ELF-1 (cell line): ENCODE measurements around the gene UBE2L3.
A peak's percentile ranks its signal among the peaks of the same experiment; 100 is the strongest.
"Not testable (repeated sequence)": the region's sequence is repeated elsewhere in the genome, so short reads cannot be mapped to it uniquely, and the experiment has no call there.

ENCODE experiments used
- DNase-seq: peaks from one replicate; pipeline ENCODE4 v3.0.0-alpha.2; 2016; ENCODE audit warnings: low read depth, low spot score

The UBE2L3 gene

GRCh38 chr22:21571679-21572078 lies 4.2 kb downstream of the UBE2L3 start:
- no peak for DNase-seq

GRCh38 chr22:21573293-21573734 lies 5.8 kb downstream of the UBE2L3 start:
- DNase-seq = no peak

GRCh38 chr22:21573750-21574494 lies 6.4 kb downstream of the UBE2L3 start:
- no peak for DNase-seq

- DNase-seq = no peak
Observed at GRCh38 chr22:21579474-21579851, 11.9 kb downstream of the UBE2L3 start.

GRCh38 chr22:21580623-21581007 lies 13.1 kb downstream of the UBE2L3 start:
- DNase-seq = not testable (repeated sequence)

GRCh38 chr22:21581009-21581713 lies 13.6 kb downstream of the UBE2L3 start:
- not testable (repeated sequence) for DNase-seq

GRCh38 chr22:21582801-21583740 lies 15.6 kb downstream of the UBE2L3 start:
- no peak for DNase-seq

- no peak for DNase-seq
Observed at GRCh38 chr22:21585389-21585788, 17.9 kb downstream of the UBE2L3 start.

- DNase-seq = no peak
Observed at GRCh38 chr22:21587803-21588611, 20.5 kb downstream of the UBE2L3 start.

- no peak for DNase-seq
Observed at GRCh38 chr22:21589396-21589795, 21.9 kb downstream of the UBE2L3 start.

- no peak for DNase-seq
Observed at GRCh38 chr22:21590809-21591641, 23.5 kb downstream of the UBE2L3 start.

GRCh38 chr22:21591695-21592094 lies 24.2 kb downstream of the UBE2L3 start:
- no peak for DNase-seq

- no peak for DNase-seq
Observed at GRCh38 chr22:21592422-21592821, 24.9 kb downstream of the UBE2L3 start.

- peak; percentile 27 for DNase-seq
Observed at GRCh38 chr22:21593406-21594232, 26.1 kb downstream of the UBE2L3 start.

- no peak for DNase-seq
Observed at GRCh38 chr22:21594865-21595452, 27.4 kb downstream of the UBE2L3 start.

- DNase-seq = not testable (repeated sequence)
Observed at GRCh38 chr22:21596356-21597135, 29.0 kb downstream of the UBE2L3 start.

GRCh38 chr22:21598302-21598701 lies 30.8 kb downstream of the UBE2L3 start:
- no peak for DNase-seq
